Neural cell (in vitro differentiated cells): ENCODE data around the gene THAP4.

Experiments used
- CTCF ChIP-seq: fragments of 450-650 bp; IDR thresholded peaks from 2 replicates; pipeline ENCODE4 v1.5.1; 2014; ENCODE audit warnings: antibody characterized with exemption, mild to moderate bottlenecking, moderate library complexity; ENCODE audit not compliant: poor library complexity, severe bottlenecking
- EP300 ChIP-seq: fragments of 450-650 bp; conservative IDR thresholded peaks from 2 replicates; pipeline ENCODE4 v1.6.1; 2014; ENCODE audit warnings: antibody characterized with exemption, mild to moderate bottlenecking, moderate library complexity; ENCODE audit not compliant: poor library complexity, severe bottlenecking
- EZH2 ChIP-seq: fragments of 200-600, 300-800 bp; shearing (Covaris generic), sonication (generic); IDR thresholded peaks from 2 replicates; pipeline ENCODE4 v1.6.1; 2014; ENCODE audit warnings: antibody characterized with exemption, low read length, borderline replicate concordance, mild to moderate bottlenecking; ENCODE audit not compliant: insufficient read depth, poor library complexity, severe bottlenecking
- MXI1 ChIP-seq: fragments of 450-650 bp; conservative IDR thresholded peaks from 2 replicates; pipeline ENCODE4 v1.6.1; 2014; ENCODE audit warnings: antibody characterized with exemption, mild to moderate bottlenecking; ENCODE audit not compliant: poor library complexity, severe bottlenecking
- POLR2AphosphoS5 ChIP-seq: IDR thresholded peaks from 2 replicates; pipeline ENCODE4 v1.6.1; 2012
- RAD21 ChIP-seq: fragments of 450-650 bp; conservative IDR thresholded peaks from 2 replicates; pipeline ENCODE4 v1.6.1; 2014; ENCODE audit warnings: antibody characterized with exemption, mild to moderate bottlenecking, moderate library complexity
- REST ChIP-seq: IDR thresholded peaks from 2 replicates; pipeline ENCODE4 v1.6.1; 2012; ENCODE audit warnings: borderline replicate concordance
- TAF1 ChIP-seq: IDR thresholded peaks from 2 replicates; pipeline ENCODE4 v1.6.1; 2012; ENCODE audit warnings: low read depth

- TF ChIP-seq CTCF, result no peak
- TF ChIP-seq EZH2, result no peak
- TF ChIP-seq EP300, result no peak
- no peak for TF ChIP-seq POLR2AphosphoS5
- no peak for TF ChIP-seq TAF1
- TF ChIP-seq MXI1, result no peak
- no peak for TF ChIP-seq RAD21
- TF ChIP-seq REST, result no peak
Measured at GRCh38 chr2:241638940-241639339, 2.0 kb upstream of the THAP4 start.
